Stimulated activated CD4-positive, alpha-beta T cell treated with anti-CD3 and anti-CD28 coated beads, Interleukin-4, amount 100 ng/mL, for 1 hour (primary cell): ENCODE results near the gene PPIP5K2.
A peak's percentile ranks its signal among the peaks of the same experiment; 100 is the strongest.
"Not testable (repeated sequence)": the region's sequence is repeated elsewhere in the genome, so short reads cannot be mapped to it uniquely, and the experiment has no call there.

ENCODE experiments used
- DNase-seq: peaks from one replicate; pipeline ENCODE4 v3.0.0-alpha.2; 2020

PPIP5K2 gene

DNA sequence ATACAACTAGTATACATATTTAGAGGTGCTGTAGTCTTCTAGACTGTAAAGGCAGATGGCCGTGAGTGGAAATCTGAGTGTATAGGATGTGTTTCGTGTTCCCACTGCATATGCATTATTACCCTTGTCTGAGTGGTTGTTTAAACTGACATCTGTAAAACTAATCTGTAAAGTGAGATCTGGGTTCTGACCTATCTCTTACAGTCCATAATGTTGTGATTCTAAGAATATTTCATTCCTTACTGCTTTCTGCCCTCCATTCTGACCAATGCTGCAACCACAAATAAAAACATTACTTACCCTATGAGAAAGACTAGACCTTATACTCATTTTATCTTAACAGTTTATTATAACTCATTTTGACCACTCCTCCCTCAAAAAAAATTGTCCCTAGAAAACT lies 90.9 kb downstream of the PPIP5K2 start:
- no peak for DNase-seq

GRCh38 chr5:103211576-103212561 lies 91.8 kb downstream of the PPIP5K2 start:
- no peak for DNase-seq

- DNase-seq: no peak
These were observed 96.0 kb downstream of the PPIP5K2 start for GRCh38 chr5:103216137-103216536.

- no peak for DNase-seq
These were observed 96.6 kb downstream of the PPIP5K2 start for GRCh38 chr5:103216697-103217096.

GRCh38 chr5:103217101-103217500 lies 97.0 kb downstream of the PPIP5K2 start:
- no peak for DNase-seq

DNA sequence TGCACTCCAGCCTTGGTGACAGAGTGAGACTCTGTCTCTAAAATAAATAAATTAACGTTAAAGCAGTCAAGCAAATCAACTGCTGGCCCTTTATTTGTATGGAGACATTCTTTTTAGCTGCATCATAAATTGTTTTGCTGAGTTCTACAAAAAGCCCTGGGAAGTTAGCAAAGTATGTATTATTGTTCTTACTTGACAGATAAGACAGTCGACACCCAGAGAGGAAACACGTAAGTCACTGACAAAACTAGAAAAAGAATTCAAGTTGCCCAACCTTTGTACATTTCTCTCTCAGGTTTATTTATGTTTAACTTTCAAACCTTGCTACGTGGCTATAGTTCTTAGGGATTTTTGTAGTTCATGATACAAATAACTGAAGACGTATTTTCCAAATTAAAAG lies 98.1 kb downstream of the PPIP5K2 start:
- no peak for DNase-seq

DNA sequence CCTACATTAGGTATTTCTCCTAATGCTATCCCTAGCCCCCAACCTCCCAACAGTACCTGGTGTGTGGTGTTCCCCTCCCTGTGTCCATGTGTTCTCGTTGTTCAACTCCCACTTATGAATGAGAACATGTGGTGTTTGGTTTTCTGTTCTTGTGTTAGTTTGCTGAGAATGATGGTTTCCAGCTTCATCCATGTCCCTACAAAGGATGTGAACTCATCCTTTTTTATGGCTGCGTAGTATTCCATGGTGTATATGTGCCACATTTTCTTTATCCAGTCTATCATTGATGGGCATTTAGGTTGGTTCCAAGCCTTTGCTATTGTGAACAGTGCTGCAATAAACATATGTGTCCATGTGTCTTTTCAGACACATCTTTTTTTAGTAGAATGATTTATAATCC lies 99.0 kb downstream of the PPIP5K2 start:
- DNase-seq: not testable (repeated sequence)

- DNase-seq: no peak
These were observed 103.2 kb downstream of the PPIP5K2 start for GRCh38 chr5:103223031-103223955.

- peak; percentile 16 for DNase-seq
These were observed 104.2 kb downstream of the PPIP5K2 start for GRCh38 chr5:103224118-103224893.

- no peak for DNase-seq
These were observed 104.8 kb downstream of the PPIP5K2 start for GRCh38 chr5:103224894-103225246.

GRCh38 chr5:103228061-103228460 lies 108.0 kb downstream of the PPIP5K2 start:
- DNase-seq: no peak

DNA sequence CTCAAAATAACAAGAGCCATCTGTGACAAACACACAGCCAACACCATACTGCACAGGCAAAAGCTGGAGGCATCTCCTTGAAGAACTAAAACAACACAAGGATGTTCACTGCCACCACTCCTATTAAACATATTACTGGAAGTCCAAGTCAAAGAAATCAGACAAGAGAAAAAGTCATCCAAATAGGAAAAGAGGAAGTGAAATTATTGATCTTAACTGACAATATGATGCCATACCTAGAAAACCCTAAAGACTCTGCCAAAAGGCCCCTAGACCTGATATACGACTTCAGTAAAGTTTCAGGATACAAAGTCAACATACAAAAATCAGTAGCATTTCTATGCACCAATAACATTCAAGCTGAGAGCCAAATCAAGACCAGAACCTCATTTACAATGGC lies 108.5 kb downstream of the PPIP5K2 start:
- DNase-seq: no peak

DNA sequence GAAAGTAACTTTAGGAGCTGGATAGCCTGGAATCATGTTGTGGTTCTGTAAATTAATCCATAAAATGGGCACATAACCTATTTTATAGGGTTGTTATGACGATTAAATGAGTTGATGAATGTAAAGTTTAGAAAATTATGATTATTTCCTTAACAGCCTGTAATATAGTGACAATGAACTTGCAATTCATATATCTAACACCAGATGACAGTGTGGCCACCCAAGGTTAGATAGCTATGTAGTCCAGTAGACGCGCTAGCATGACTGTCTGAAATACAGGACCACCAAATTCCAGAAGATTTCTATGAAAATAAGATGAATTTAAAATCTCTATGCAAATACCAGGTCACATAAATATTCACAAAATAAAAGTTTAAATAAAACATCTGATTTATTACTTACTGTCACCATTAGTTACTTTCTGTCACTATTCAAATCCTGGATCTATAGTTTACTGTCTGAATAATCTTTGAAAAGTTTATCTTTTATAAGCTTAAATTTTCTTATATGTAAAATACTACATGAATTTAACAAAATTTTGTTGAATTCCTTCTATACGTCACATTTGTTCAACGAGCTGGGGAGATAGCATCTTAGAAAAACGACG lies 112.4 kb downstream of the PPIP5K2 start:
- DNase-seq: no peak

DNA sequence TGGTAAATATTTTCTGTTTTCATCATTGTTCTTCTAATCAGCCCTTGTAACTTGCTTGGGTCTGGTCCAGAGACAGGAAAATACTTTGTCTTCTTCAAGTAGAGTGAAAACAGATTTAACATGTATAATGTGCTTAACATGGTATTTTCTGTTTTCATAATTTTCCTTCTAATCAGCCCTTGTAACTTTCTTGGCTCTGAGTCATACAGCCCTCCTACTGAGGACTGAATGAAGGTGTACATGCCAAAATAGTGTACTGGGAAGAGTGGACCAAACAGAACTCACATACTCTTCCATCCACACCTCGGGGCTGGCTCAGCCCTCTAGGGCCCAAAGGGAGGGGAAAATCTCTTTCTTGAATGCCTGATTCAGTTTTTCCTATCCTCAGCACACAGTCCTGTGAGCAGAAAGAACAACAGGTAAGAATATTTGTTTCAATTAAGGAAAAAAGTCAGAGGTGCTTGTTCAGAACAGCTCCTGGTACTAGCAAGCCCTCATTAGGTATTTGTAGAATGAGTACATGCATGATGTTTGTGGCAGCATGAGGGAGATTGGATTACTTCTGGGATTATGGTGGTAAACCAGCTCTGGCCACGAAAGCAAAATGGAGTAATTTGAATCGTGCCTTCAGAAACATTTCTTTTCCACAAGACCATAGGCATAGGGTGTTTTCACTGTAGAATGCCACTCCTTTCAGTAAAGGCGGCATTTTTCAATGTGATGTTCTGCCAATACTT lies 114.3 kb downstream of the PPIP5K2 start:
- DNase-seq: no peak

DNA sequence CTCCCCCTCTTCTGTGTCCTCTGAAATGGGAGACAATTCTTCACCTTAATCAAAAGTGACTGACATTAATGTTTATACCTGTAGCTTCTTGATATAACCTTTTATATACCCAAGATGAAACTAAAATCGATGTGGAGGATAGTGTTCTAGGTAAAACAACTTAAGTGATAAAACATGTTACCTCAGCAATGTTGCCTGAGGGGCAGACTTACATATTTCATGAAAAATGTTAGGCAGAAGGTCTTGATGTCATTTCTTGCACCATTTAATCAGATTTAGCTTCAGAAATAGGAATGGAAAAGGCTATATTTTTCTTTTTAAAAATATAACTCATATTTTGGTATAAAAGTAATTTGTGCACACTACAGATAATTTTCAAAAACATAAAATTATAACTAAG lies 115.8 kb downstream of the PPIP5K2 start:
- DNase-seq: no peak

GRCh38 chr5:103237778-103238177 lies 117.7 kb downstream of the PPIP5K2 start:
- no peak for DNase-seq

DNA sequence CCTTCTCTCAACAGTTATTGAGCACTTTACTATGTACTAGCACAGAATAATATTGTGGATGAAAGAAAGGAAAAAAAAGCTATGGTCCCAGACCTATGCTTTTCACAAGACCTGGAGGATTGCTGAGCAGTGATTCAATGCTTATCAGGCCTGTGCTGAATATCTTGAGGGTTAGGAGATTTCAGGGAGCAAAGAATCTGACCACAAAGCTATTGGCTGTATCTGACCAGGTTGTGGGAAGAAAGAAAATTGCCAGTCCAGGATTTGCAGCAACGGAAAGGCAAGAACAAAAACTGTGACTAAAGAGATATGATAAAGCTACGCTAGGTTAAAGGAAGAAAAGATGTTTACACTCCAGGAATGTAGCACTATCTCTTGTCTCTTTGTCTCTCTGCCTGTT lies 123.6 kb downstream of the PPIP5K2 start:
- no peak for DNase-seq

DNA sequence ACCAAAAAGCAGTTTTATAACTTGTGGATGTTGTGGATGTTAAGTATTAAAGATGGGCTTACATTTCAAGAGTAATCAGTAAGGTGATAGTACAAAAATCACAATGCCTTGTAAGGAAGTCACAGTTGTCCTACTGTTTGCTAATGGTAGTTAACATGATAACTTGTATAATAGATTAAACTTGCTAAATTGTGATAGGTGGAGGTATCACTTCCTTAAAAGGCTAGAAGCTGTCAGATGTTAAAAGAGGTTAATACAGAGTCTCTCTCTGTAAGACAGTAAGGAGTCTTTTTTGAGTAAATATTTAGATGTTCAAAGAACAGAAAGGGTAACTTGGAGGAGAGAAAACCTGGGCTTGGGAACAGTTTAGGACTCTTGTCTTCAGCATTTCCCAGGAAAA lies 124.3 kb downstream of the PPIP5K2 start:
- DNase-seq: no peak

DNA sequence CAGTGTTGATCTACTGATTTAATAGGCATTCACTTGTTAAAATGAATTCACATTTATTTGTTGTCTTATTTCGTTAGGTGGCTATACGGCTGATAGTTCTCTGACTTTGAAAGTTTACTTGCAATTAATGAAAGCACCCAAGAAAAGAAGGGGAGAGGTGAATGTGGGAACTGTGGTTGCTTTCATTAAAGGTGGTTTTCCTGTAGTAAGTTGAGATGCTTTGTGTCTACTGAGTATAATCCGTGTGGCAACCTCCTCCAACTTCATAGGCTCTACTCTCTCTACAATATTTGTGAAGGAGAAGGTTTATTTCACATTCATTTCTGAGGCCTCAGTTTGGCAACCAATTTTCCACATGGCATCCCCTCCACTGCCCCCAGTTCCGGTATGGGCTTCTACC lies 125.7 kb downstream of the PPIP5K2 start:
- DNase-seq: no peak

DNA sequence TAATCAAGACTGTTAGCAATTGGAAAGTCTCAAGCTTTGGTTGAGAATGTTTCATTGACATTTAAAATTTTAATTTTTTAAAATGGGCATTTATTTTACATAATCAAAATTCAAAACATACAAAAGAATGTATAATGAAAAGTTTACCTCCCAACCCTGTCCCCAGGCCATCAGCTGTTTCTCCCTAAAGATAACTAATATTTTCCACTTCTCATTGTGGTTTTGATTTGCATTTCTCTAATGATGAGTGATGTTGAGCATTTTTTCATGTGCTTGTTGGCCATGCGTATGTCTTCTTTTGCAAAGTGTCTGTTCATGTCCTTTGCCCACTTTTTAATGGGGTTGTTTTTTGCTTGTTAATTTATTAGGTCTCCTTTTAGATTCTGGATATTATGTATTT lies 127.0 kb downstream of the PPIP5K2 start:
- DNase-seq: no peak

DNA sequence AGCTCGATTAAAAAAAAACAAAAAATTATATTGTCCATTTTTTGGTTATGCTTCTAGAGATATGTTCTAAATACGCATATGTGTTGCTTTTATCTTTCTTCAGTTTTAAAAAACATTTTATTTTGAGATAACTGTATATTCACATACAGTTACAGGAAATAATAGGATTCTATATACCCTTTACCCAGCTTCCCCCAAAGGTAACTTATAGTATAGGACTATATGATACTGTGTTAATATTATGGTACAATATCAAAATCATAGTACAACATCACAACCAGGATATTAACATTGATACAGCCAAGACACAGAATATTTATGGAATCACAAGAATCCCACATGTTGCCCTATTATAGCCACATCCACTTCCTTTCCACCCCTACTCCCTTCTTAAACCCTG lies 129.0 kb downstream of the PPIP5K2 start:
- DNase-seq: no peak

DNA sequence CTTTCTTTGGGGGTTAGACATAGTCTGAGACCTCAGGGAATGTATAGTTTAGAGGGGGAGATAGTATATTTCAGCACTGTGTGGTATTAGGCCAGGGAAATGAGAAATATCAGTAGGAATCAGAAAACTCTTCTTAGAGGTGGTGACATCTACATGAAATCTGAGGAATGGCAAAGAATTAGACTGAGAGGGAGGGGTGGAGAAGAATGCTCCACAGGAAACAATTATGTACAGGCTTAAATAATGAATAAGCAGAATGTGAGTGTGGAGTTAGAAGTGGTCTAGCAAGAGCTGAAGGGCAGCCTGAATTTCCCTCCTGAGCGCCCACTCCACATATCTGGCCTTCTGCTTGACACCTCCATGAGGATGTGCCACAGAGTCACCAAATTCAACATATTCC lies 134.8 kb downstream of the PPIP5K2 start:
- no peak for DNase-seq
